ENCODE results near the gene CDKN1C. TPM values are rescaled to one million over a fixed set of nuclear protein-coding genes. Genes with fewer than 3 reads are reported as not detected.

CDKN1C gene
- total and polyA plus RNA-seq, 4 donors = 2.6 to 10.2 (median 3.5) TPM

DNA sequence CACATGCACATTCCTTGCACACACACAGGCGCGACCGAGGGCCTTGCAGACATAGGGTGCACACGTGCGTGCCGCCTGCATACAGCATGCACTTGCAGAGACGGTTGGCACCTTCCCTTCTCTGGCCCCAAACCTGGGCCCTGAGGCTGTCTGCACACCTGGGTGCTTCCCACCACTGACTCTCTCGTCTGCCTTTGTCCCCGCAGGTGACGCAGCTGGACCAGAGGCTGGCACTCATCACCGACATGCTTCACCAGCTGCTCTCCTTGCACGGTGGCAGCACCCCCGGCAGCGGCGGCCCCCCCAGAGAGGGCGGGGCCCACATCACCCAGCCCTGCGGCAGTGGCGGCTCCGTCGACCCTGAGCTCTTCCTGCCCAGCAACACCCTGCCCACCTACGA, 38.0 kb downstream of the CDKN1C start:
- no peaks in the 10 kb centered on the region for H3K9me3 ChIP-seq (ENCODE audit: control insufficient read depth in 4 of 4, low read length in 3 of 4)
- no peaks in the 10 kb centered on the region for H3K4me1 ChIP-seq (ENCODE audit: control insufficient read depth in 4 of 4, insufficient read depth in 4 of 4, low read length in 3 of 4)
- WGBS = 94% methylated on average over 21 of the region's 21 CpGs
- H3K4me3 ChIP-seq (ENCODE audit: low read depth in 1 of 3, low read length in 3 of 3) = no peak overlapping the region
- TF ChIP-seq ATF3 (IDR thresholded peaks at IDR 0.05) (no peak), FOXA1 (IDR thresholded peaks at IDR 0.05) (no peak), SP1 (IDR thresholded peaks at IDR 0.05) (no peak), RXRA (IDR thresholded peaks at IDR 0.05) (no peak), NR2F2 (IDR thresholded peaks at IDR 0.05) (no peak), EGR1 (IDR thresholded peaks at IDR 0.05; ENCODE audit: low read depth in 2 of 2) (no peak), HNF4G (IDR thresholded peaks at IDR 0.05) (no peak), JUND (IDR thresholded peaks at IDR 0.05) (no peak), GABPA (IDR thresholded peaks at IDR 0.05 in 1 of 2, conservative IDR thresholded peaks at IDR 0.05 in 1 of 2) (no peak), HNF4A (conservative IDR thresholded peaks at IDR 0.05) (no peak), TAF1 (conservative IDR thresholded peaks at IDR 0.05) (no peak), FOXA2 (IDR thresholded peaks at IDR 0.05) (no peak), RAD21 (IDR thresholded peaks at IDR 0.05) (no peak)
- TF ChIP-seq, protein P1, sequence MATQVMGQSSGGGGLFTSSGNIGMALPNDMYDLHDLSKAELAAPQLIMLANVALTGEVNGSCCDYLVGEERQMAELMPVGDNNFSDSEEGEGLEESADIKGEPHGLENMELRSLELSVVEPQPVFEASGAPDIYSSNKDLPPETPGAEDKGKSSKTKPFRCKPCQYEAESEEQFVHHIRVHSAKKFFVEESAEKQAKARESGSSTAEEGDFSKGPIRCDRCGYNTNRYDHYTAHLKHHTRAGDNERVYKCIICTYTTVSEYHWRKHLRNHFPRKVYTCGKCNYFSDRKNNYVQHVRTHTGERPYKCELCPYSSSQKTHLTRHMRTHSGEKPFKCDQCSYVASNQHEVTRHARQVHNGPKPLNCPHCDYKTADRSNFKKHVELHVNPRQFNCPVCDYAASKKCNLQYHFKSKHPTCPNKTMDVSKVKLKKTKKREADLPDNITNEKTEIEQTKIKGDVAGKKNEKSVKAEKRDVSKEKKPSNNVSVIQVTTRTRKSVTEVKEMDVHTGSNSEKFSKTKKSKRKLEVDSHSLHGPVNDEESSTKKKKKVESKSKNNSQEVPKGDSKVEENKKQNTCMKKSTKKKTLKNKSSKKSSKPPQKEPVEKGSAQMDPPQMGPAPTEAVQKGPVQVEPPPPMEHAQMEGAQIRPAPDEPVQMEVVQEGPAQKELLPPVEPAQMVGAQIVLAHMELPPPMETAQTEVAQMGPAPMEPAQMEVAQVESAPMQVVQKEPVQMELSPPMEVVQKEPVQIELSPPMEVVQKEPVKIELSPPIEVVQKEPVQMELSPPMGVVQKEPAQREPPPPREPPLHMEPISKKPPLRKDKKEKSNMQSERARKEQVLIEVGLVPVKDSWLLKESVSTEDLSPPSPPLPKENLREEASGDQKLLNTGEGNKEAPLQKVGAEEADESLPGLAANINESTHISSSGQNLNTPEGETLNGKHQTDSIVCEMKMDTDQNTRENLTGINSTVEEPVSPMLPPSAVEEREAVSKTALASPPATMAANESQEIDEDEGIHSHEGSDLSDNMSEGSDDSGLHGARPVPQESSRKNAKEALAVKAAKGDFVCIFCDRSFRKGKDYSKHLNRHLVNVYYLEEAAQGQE (IDR thresholded peaks at IDR 0.05) = no peak
- TF ChIP-seq, protein P2, sequence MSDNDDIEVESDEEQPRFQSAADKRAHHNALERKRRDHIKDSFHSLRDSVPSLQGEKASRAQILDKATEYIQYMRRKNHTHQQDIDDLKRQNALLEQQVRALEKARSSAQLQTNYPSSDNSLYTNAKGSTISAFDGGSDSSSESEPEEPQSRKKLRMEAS (IDR thresholded peaks at IDR 0.05) = no peak
- TF ChIP-seq, protein P3, sequence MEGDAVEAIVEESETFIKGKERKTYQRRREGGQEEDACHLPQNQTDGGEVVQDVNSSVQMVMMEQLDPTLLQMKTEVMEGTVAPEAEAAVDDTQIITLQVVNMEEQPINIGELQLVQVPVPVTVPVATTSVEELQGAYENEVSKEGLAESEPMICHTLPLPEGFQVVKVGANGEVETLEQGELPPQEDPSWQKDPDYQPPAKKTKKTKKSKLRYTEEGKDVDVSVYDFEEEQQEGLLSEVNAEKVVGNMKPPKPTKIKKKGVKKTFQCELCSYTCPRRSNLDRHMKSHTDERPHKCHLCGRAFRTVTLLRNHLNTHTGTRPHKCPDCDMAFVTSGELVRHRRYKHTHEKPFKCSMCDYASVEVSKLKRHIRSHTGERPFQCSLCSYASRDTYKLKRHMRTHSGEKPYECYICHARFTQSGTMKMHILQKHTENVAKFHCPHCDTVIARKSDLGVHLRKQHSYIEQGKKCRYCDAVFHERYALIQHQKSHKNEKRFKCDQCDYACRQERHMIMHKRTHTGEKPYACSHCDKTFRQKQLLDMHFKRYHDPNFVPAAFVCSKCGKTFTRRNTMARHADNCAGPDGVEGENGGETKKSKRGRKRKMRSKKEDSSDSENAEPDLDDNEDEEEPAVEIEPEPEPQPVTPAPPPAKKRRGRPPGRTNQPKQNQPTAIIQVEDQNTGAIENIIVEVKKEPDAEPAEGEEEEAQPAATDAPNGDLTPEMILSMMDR (IDR thresholded peaks at IDR 0.05; ENCODE audit: low read depth, low read length, missing input control) = no peak
- TF ChIP-seq, protein P4, sequence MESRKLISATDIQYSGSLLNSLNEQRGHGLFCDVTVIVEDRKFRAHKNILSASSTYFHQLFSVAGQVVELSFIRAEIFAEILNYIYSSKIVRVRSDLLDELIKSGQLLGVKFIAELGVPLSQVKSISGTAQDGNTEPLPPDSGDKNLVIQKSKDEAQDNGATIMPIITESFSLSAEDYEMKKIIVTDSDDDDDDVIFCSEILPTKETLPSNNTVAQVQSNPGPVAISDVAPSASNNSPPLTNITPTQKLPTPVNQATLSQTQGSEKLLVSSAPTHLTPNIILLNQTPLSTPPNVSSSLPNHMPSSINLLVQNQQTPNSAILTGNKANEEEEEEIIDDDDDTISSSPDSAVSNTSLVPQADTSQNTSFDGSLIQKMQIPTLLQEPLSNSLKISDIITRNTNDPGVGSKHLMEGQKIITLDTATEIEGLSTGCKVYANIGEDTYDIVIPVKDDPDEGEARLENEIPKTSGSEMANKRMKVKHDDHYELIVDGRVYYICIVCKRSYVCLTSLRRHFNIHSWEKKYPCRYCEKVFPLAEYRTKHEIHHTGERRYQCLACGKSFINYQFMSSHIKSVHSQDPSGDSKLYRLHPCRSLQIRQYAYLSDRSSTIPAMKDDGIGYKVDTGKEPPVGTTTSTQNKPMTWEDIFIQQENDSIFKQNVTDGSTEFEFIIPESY (IDR thresholded peaks at IDR 0.05) = no peak
- no peak overlapping the region for H3K9ac ChIP-seq (ENCODE audit: low read depth in 1 of 2, low read length in 2 of 2)
- no peak overlapping the region for H3K27ac ChIP-seq (ENCODE audit: low read depth in 1 of 2, low read length in 2 of 2)
- no peak for DNase-seq (ENCODE audit: low spot score)
- H3K36me3 ChIP-seq (ENCODE audit: control insufficient read depth in 4 of 4, insufficient read depth in 3 of 4, low read depth in 1 of 4, low read length in 3 of 4) = no peaks in the 10 kb centered on the region
- peaks cover 0 to 9% (median 0%) of the 10 kb centered on the region in 4 donors for H3K27me3 ChIP-seq (ENCODE audit: control insufficient read depth in 4 of 4, insufficient read depth in 4 of 4, low read length in 3 of 4)

Measured in liver (tissue), 9 donors.